Thoracic aorta (tissue), 2 donors: Measurements from ENCODE around the gene ATP2A3. TPM values are rescaled to one million over a fixed set of nuclear protein-coding genes. Genes with fewer than 3 reads are reported as not detected.

Experiments
- ATAC-seq: fragments of 150-250 bp; one replicate; pipeline ENCODE4 v1.8.0; 2017; ENCODE audit warnings: low read depth; ENCODE audit not compliant: insufficient number of reproducible peaks, low FRiP score
- DNase-seq: peaks from one replicate; pipeline ENCODE4 v3.0.0-alpha.2; 2020; ENCODE audit warnings: low spot score
- H3K27ac ChIP-seq, 2 donors: fragments of 200-600 bp; sonication (generic); 1 replicate in 1 of 2; 2 replicates in 1 of 2; pipeline ENCODE4 v1.5.1; 2016; ENCODE audit warnings: mild to moderate bottlenecking in 2 of 2, moderate library complexity in 2 of 2
- H3K27me3 ChIP-seq: fragments of 200-600 bp; sonication (generic); replicated peaks from 2 replicates; pipeline ENCODE4 v1.6.0; 2016; ENCODE audit warnings: mild to moderate bottlenecking; ENCODE audit not compliant: insufficient read depth
- H3K36me3 ChIP-seq: fragments of 200-600 bp; sonication (generic); one replicate; pipeline ENCODE4 v1.5.1; 2016
- H3K4me1 ChIP-seq, 2 donors: fragments of 200-600 bp; sonication (generic); 1 replicate in 1 of 2; 2 replicates in 1 of 2; pipeline versions ENCODE4 v1.5.1 to v1.6.0; 2016; ENCODE audit warnings: low read depth in 2 of 2, mild to moderate bottlenecking in 1 of 2; ENCODE audit not compliant: control insufficient read depth in 1 of 2
- H3K4me3 ChIP-seq: fragments of 200-600 bp; sonication (generic); 2 replicates; pipeline ENCODE4 v1.5.1; 2016; ENCODE audit warnings: mild to moderate bottlenecking
- H3K9me3 ChIP-seq: fragments of 200-600 bp; sonication (generic); 2 replicates; pipeline ENCODE4 v1.5.1; 2016
- CTCF ChIP-seq: fragments of 200-600 bp; sonication (generic); IDR thresholded peaks from one replicate; pipeline ENCODE4 v1.5.1; 2019; ENCODE audit warnings: antibody characterized with exemption
- total RNA-seq, 2 donors: library from RNA; depleted of rRNA; stranded (reverse); fragments of >200 nt; gene quantifications; one replicate each; pipeline versions ENCODE4 v1.1.0 to v1.2.3, GENCODE V29; 2016

Gene ATP2A3
- total RNA-seq, 2 donors from 2014 or later = 37.2 to 50.4 TPM

DNA sequence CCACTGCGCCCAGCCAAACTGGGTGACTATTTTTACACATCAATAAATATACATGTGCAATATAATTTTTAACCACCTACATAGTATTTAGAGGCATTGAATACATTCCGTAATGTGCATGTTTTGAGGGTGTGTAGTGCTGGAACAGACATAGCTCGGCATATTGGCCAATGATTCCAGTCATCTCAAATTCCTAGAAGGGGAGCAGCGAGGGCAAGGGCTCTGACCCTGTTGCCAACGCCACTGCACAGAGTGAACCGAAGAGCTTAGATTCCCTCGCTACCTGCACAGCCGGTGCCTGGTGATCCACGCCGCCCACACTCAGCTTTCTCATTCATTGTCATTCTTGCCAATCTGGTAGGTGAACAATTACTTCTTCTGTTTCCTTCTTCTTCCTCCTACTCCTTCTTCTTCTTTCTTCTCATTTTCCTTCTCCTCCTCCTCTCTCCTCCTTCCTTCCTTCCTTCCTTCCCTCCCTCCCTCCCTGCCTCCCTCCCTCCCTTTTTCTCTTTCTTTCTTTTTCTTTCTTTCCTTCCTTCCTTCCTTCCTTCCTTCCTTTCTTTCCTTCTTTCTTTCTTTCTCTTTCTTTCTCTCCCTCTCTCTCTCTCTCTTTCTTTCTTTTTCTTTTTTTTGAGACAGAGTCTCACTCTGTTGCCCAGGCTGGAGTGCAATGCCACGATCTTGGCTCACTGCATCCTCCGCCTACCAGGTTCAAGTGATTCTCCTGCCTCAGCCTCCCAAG lies 26.3 kb upstream of the ATP2A3 start:
- H3K27me3 ChIP-seq = no peaks in the 10 kb centered on the region
- no peak for ATAC-seq

DNA sequence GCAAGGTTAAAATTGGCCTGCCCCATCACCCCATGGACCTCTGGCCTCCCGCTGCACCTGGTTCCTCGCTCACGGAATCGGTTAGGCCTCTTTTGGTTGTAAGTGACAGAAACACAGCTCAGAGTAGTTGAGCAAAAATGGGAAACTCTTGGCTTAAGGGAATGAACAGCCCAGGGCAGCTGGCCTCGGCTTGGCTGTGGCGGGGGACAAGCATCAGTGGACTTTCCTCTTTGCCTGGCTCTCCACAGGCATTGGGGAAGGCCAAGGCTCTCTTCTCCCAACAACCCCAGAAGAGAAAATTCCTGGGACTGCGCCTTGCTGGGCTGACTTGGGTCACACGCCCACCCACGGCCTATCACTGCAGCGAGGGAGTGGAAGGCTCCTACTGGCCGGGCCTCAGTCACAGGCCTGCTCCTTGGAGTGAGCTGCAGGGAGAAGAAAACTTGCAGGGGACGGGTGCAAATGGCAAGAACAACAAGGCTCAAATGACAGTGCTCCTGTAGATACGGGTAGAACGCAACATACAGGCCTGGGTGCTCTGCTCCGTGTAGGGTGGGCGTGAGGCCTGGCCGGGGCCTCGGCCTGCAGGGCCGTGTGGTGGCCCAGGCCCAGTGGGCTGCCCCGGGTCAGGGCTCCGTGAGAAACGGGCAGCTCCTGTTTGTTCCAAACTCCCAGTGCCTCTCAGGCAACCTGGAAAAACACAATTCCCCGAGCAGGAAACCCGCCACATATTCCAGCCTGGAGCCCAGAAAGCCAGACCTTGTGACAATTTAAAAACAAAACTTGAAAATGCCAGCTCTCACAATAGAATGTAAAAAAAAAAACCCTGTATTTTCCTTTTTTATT lies 25.0 kb upstream of the ATP2A3 start:
- TF ChIP-seq CTCF = no peak
- no peak overlapping the region for H3K4me3 ChIP-seq
- DNase-seq (no peak), ATAC-seq (peak; percentile 42)
- H3K27ac ChIP-seq = peak overlapping the region; percentile 49 to 87
- no peaks in the 10 kb centered on the region for H3K9me3 ChIP-seq
- no peaks in the 10 kb centered on the region for H3K27me3 ChIP-seq
- H3K36me3 ChIP-seq = no peaks in the 10 kb centered on the region
- H3K4me1 ChIP-seq = peaks cover 18 to 46% of the 10 kb centered on the region in 2 donors

More for the DNA sequence above, 26.3 kb upstream of the ATP2A3 start:
- Histone ChIP-seq H3K27ac (peak overlapping the region; percentile 46 to 87), H3K4me1 (peaks cover 18 to 44% of the 10 kb centered on the region in 2 donors), H3K36me3 (no peaks in the 10 kb centered on the region), H3K4me3 (no peak overlapping the region), H3K9me3 (no peaks in the 10 kb centered on the region)
- TF ChIP-seq CTCF = no peak
- no peak for DNase-seq

- H3K27ac ChIP-seq = peak overlapping the region; percentile 49 to 87
- DNase-seq = no peak
- H3K9me3 ChIP-seq = no peaks in the 10 kb centered on the region
- H3K36me3 ChIP-seq = no peaks in the 10 kb centered on the region
- no peak for TF ChIP-seq CTCF
- no peak for ATAC-seq
- H3K4me3 ChIP-seq = no peak overlapping the region
- H3K27me3 ChIP-seq = no peaks in the 10 kb centered on the region
- H3K4me1 ChIP-seq = peaks cover 23 to 52% of the 10 kb centered on the region in 2 donors
Observed at GRCh38 chr17:3988297-3989040, 24.2 kb upstream of the ATP2A3 start.

- Histone ChIP-seq H3K4me3 (no peak overlapping the region), H3K9me3 (no peaks in the 10 kb centered on the region), H3K36me3 (no peaks in the 10 kb centered on the region), H3K27ac (no peak overlapping the region), H3K27me3 (no peaks in the 10 kb centered on the region), H3K4me1 (peaks cover 23 to 48% of the 10 kb centered on the region in 2 donors)
- ATAC-seq = no peak
- DNase-seq = no peak
- no peak for TF ChIP-seq CTCF
Observed at GRCh38 chr17:3986939-3987335, 22.7 kb upstream of the ATP2A3 start.
